Spleen (tissue), 11 donors: ENCODE measurements around the gene PDE3A. TPM values are rescaled to one million over a fixed set of nuclear protein-coding genes. Genes with fewer than 3 reads are reported as not detected.

Experiments used
- DNase-seq: peaks from one replicate; pipeline ENCODE4 v3.0.0-alpha.2; 2020
- H3K27ac ChIP-seq, 8 donors: fragments of 200-600 bp; sonication (generic) in 7 of 8; 1 replicate in 4 of 8; 2 replicates in 4 of 8; pipeline versions ENCODE4 v1.5.0 to v1.8.0; 2016 to 2021; ENCODE audit warnings: inconsistent platforms in 4 of 8, mild to moderate bottlenecking in 4 of 8, moderate library complexity in 1 of 8
- H3K27me3 ChIP-seq, 7 donors: fragments of 200-600 bp; sonication (generic) in 6 of 7; replicated peaks in 1 of 7; 1 replicate in 4 of 7; 2 replicates in 3 of 7; pipeline versions ENCODE4 v1.5.0 to v1.8.0; 2016 to 2021; ENCODE audit warnings: inconsistent platforms in 3 of 7, mild to moderate bottlenecking in 1 of 7
- H3K36me3 ChIP-seq, 6 donors: fragments of 200-600 bp; sonication (generic) in 5 of 6; 1 replicate in 4 of 6; 2 replicates in 2 of 6; pipeline versions ENCODE4 v1.5.0 to v1.8.0; 2016 to 2021; ENCODE audit warnings: inconsistent platforms in 2 of 6
- H3K4me1 ChIP-seq, 6 donors: fragments of 200-600 bp; sonication (generic) in 5 of 6; 1 replicate in 3 of 6; 2 replicates in 3 of 6; pipeline versions ENCODE4 v1.5.0 to v1.8.0; 2016 to 2021; ENCODE audit warnings: inconsistent platforms in 3 of 6
- H3K4me3 ChIP-seq, 8 donors: fragments of 200-600 bp; sonication (generic) in 7 of 8; 1 replicate in 4 of 8; 2 replicates in 4 of 8; pipeline versions ENCODE4 v1.5.0 to v1.8.0; 2016 to 2021; ENCODE audit warnings: inconsistent platforms in 4 of 8, mild to moderate bottlenecking in 4 of 8, moderate library complexity in 2 of 8
- H3K9me3 ChIP-seq, 8 donors: fragments of 200-600 bp; sonication (generic) in 7 of 8; 1 replicate in 4 of 8; 2 replicates in 4 of 8; pipeline versions ENCODE4 v1.5.0 to v1.8.0; 2016 to 2021; ENCODE audit warnings: inconsistent platforms in 4 of 8
- POLR2A ChIP-seq, 3 donors: fragments of 450-650 bp; IDR thresholded peaks; one replicate each; pipeline ENCODE4 v1.5.1; 2017; ENCODE audit warnings: antibody characterized with exemption in 3 of 3, mild to moderate bottlenecking in 1 of 3
- POLR2AphosphoS5 ChIP-seq, 3 donors: sonication (generic); formaldehyde crosslinking; IDR thresholded peaks; one replicate each; pipeline ENCODE4 v1.5.1; 2017; ENCODE audit warnings: antibody characterized with exemption in 3 of 3
- WGBS, 5 donors: extraction: QIAGEN DNeasy Blood & Tissue Kit in 3 of 5; methylation state at CpG; one replicate each; pipeline versions ENCODE4 v1.1.5 to v1.1.7; 2013 to 2018; 5-methylcytosine and 5-hydroxymethylcytosine counted together
- intact Hi-C: fragments of 100-400 bp; cut with DNase I; formaldehyde crosslinking; loops from one replicate; pipeline ENCODE4 v1.15.0; 2023; ENCODE audit warnings: low total_unique reads
- polyA plus RNA-seq, 3 donors: library from polyadenylated mRNA; stranded (reverse); fragments of 200-250 nt; gene quantifications; one replicate each; pipeline ENCODE4 v1.2.1, GENCODE V29; 2013
- total RNA-seq, 7 donors: library from RNA; depleted of rRNA in 3 of 7; stranded (reverse); fragments of >200 nt in 3 of 7; fragmentation: NEBNext Ultra II Directional in 4 of 7; extraction: Animal tissue kit (Norgen Biotek cat#: 25700) in 4 of 7; gene quantifications; one replicate each; pipeline versions ENCODE4 v1.1.0 to v1.2.1, GENCODE V29; 2016 to 2021
- TF ChIP-seq, protein P1 (sequence below), 11 experiments: fragments of 200-600 bp in 7 of 11; fragments of 450-650 bp in 4 of 11; sonication (generic) in 4 of 11; IDR thresholded peaks in 8 of 11; conservative IDR thresholded peaks in 3 of 11; 1 replicate in 7 of 11; 2 replicates in 4 of 11; pipeline versions ENCODE4 v1.4.0 to v1.8.0; 2016 to 2021; ENCODE audit warnings: antibody characterized with exemption in 11 of 11, inconsistent platforms in 4 of 11, mild to moderate bottlenecking in 1 of 11
- donor health status: healthy with polysubstance abuse.
- donor health status: DM: no; HTN: no; CAD: no; lungs with moderate emphysema.
- donor health status: DM: no; HTN: no; CAD: no.
- donor health status: Bipolar disorder and iron deficiency.
- donor health status: healthy.
- donor health status: DM: no; HTN: no; CAD: no.
- donor health status: DM: yes; HTN: yes; CAD: no.

Gene PDE3A
- total and polyA plus RNA-seq, 10 donors, result 0.57 to 10.1 (median 7.5) TPM

DNA sequence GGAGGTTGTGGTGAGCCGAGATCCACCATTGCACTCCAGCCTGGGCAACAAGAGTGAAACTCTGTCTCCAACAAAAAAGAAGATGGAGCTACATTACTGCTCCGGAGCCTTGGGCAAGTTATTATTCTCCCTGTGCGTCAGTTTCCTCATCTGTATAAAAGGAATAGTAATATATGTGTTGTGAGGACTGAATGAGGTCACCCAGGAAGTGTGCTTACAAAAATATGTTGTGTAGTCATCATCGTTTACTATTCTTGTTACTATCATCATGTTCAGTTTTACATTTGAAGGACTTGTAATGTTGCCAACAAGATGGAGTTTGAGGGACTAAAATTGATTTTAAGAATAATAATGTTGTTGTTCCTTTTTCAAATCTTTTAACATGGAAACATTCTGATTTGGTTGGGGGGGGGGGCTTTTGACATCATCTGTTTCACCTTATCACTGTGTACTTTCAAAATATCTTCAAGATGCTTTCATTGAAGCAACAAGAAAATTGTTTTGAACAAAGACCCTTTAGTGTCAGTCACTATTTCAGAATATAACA, 156.8 kb downstream of the PDE3A start:
- TF ChIP-seq, protein P1, sequence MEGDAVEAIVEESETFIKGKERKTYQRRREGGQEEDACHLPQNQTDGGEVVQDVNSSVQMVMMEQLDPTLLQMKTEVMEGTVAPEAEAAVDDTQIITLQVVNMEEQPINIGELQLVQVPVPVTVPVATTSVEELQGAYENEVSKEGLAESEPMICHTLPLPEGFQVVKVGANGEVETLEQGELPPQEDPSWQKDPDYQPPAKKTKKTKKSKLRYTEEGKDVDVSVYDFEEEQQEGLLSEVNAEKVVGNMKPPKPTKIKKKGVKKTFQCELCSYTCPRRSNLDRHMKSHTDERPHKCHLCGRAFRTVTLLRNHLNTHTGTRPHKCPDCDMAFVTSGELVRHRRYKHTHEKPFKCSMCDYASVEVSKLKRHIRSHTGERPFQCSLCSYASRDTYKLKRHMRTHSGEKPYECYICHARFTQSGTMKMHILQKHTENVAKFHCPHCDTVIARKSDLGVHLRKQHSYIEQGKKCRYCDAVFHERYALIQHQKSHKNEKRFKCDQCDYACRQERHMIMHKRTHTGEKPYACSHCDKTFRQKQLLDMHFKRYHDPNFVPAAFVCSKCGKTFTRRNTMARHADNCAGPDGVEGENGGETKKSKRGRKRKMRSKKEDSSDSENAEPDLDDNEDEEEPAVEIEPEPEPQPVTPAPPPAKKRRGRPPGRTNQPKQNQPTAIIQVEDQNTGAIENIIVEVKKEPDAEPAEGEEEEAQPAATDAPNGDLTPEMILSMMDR (IDR thresholded peaks at IDR 0.05 in 8 of 11, conservative IDR thresholded peaks at IDR 0.05 in 3 of 11), result no peak
- TF ChIP-seq POLR2A (IDR thresholded peaks at IDR 0.05) (no peak), POLR2AphosphoS5 (IDR thresholded peaks at IDR 0.05) (no peak)
- no peak overlapping the region for H3K27ac ChIP-seq
- H3K4me1 ChIP-seq, result no peaks in the 10 kb centered on the region
- no peak for DNase-seq
- H3K36me3 ChIP-seq, result no peaks in the 10 kb centered on the region
- WGBS, 5 donors, result 86 to 92% (median 89%) methylated on average over 4 of the region's 4 CpGs
- H3K9me3 ChIP-seq, result no peaks in the 10 kb centered on the region
- no peak overlapping the region for H3K4me3 ChIP-seq
- no peaks in the 10 kb centered on the region for H3K27me3 ChIP-seq
- intact Hi-C loops, result no loop called here

GRCh38 chr12:20527417-20528163, 159.3 kb downstream of the PDE3A start:
- intact Hi-C loops, result no loop called here
- Histone ChIP-seq H3K27me3 (no peaks in the 10 kb centered on the region), H3K4me1 (no peaks in the 10 kb centered on the region), H3K27ac (no peak overlapping the region), H3K36me3 (no peaks in the 10 kb centered on the region), H3K4me3 (no peak overlapping the region), H3K9me3 (no peaks in the 10 kb centered on the region)
- no peak for DNase-seq
- TF ChIP-seq POLR2A (IDR thresholded peaks at IDR 0.05) (no peak), POLR2AphosphoS5 (IDR thresholded peaks at IDR 0.05) (no peak)
- TF ChIP-seq, protein P1 (IDR thresholded peaks at IDR 0.05 in 8 of 11, conservative IDR thresholded peaks at IDR 0.05 in 3 of 11), result no peak
- WGBS, 5 donors, result 72 to 88% (median 78%) methylated on average over 8 of the region's 8 CpGs

DNA sequence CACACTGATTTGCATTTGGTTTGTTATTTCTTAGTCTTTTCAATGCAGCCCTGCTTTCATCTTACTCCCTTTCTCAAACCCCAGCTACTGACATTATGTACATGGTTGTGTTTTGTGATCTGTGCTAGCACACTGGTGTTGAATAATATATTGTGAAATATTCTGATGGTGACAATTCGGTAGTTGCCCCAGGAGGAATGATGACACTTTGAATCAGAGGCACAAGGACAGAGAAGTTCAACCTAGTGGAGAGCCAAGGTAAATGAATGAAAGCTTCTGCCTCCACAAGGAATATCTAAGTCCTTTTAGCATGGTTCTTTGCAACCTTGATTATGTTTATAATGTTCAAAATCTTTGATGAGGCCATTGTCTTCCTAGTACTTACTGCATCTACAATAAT, 159.9 kb downstream of the PDE3A start:
- WGBS, 5 donors, result 61 to 88% (median 74%) methylated on average over 1 of the region's 1 CpG
- H3K36me3 ChIP-seq, result no peaks in the 10 kb centered on the region
- H3K27ac ChIP-seq, result no peak overlapping the region
- no peak for DNase-seq
- no peak for TF ChIP-seq POLR2A (IDR thresholded peaks at IDR 0.05)
- TF ChIP-seq, protein P1 (IDR thresholded peaks at IDR 0.05 in 8 of 11, conservative IDR thresholded peaks at IDR 0.05 in 3 of 11), result no peak
- no peak for TF ChIP-seq POLR2AphosphoS5 (IDR thresholded peaks at IDR 0.05)
- H3K9me3 ChIP-seq, result no peaks in the 10 kb centered on the region
- intact Hi-C loops, result no loop called here
- H3K27me3 ChIP-seq, result no peaks in the 10 kb centered on the region
- no peaks in the 10 kb centered on the region for H3K4me1 ChIP-seq
- H3K4me3 ChIP-seq, result no peak overlapping the region

- Histone ChIP-seq H3K27me3 (no peaks in the 10 kb centered on the region), H3K4me1 (no peaks in the 10 kb centered on the region), H3K36me3 (no peaks in the 10 kb centered on the region), H3K9me3 (no peaks in the 10 kb centered on the region), H3K4me3 (no peak overlapping the region), H3K27ac (no peak overlapping the region)
- DNase-seq, result no peak
- 60 to 64% (median 62%) methylated on average over 4 of the region's 4 CpGs for WGBS, 5 donors
- intact Hi-C loops, result no loop called here
- TF ChIP-seq POLR2AphosphoS5 (IDR thresholded peaks at IDR 0.05) (no peak), POLR2A (IDR thresholded peaks at IDR 0.05) (no peak)
- TF ChIP-seq, protein P1 (IDR thresholded peaks at IDR 0.05 in 8 of 11, conservative IDR thresholded peaks at IDR 0.05 in 3 of 11), result no peak
These were observed 177.9 kb downstream of the PDE3A start for GRCh38 chr12:20546267-20546666.
